Ascending aorta (tissue), 2 donors: ENCODE data around the gene FILIP1L. TPM values are rescaled to one million over a fixed set of nuclear protein-coding genes. Genes with fewer than 3 reads are reported as not detected.

Source experiments
- DNase-seq, 2 donors: peaks; one replicate each; pipeline ENCODE4 v3.0.0-alpha.2; 2019; ENCODE audit warnings: low spot score in 2 of 2
- H3K27ac ChIP-seq, 2 donors: fragments of 200-600 bp; sonication (generic); one replicate each; pipeline ENCODE4 v1.5.1; 2016 to 2017; ENCODE audit warnings: mild to moderate bottlenecking in 1 of 2
- H3K27me3 ChIP-seq: fragments of 200-600 bp; sonication (generic); one replicate; pipeline ENCODE4 v1.5.1; 2017
- H3K36me3 ChIP-seq, 2 donors: fragments of 200-600 bp; sonication (generic); one replicate each; pipeline ENCODE4 v1.5.1; 2016
- H3K4me1 ChIP-seq, 2 donors: fragments of 200-600 bp; sonication (generic); one replicate each; pipeline ENCODE4 v1.5.1; 2016 to 2017; ENCODE audit warnings: mild to moderate bottlenecking in 1 of 2
- H3K4me3 ChIP-seq, 2 donors: fragments of 200-600 bp; sonication (generic); one replicate each; pipeline ENCODE4 v1.5.1; 2016 to 2017; ENCODE audit warnings: mild to moderate bottlenecking in 1 of 2
- H3K9me3 ChIP-seq, 2 donors: fragments of 200-600 bp; sonication (generic); one replicate each; pipeline ENCODE4 v1.5.1; 2016
- CTCF ChIP-seq, 3 experiments: fragments of 200-600 bp in 2 of 3; fragments of 450-650 bp in 1 of 3; sonication (generic) in 2 of 3; IDR thresholded peaks; one replicate each; pipeline ENCODE4 v1.5.1; 2016 to 2019; ENCODE audit warnings: antibody characterized with exemption in 3 of 3, mild to moderate bottlenecking in 1 of 3, moderate library complexity in 1 of 3
- intact Hi-C: fragments of 100-400 bp; cut with DNase I; formaldehyde crosslinking; loops from one replicate; pipeline ENCODE4 v1.15.1; 2023
- total RNA-seq: library from RNA; depleted of rRNA; stranded (reverse); fragments of >200 nt; gene quantifications from one replicate; pipeline ENCODE4 v1.1.0, GENCODE V29; 2016

FILIP1L gene
- total RNA-seq, 1 donor from 2014 or later = 106 TPM

GRCh38 chr3:100024520-100025303, 89.6 kb downstream of the FILIP1L start:
- Histone ChIP-seq H3K36me3 (no peaks in the 10 kb centered on the region), H3K27me3 (no peaks in the 10 kb centered on the region), H3K4me3 (no peak overlapping the region), H3K27ac (peak overlapping the region; percentile 71 to 81), H3K4me1 (peaks cover 9 to 45% of the 10 kb centered on the region in 2 donors), H3K9me3 (no peaks in the 10 kb centered on the region)
- TF ChIP-seq CTCF (IDR thresholded peaks at IDR 0.05) = no peak
- no peak for DNase-seq
- intact Hi-C loops = loop anchor here (5.0 kb wide), 1 partner anchor 62 kb away; no protein-coding TSS in a partner anchor

- H3K36me3 ChIP-seq = no peaks in the 10 kb centered on the region
- H3K27ac ChIP-seq = peak overlapping the region; percentile 71 to 81
- intact Hi-C loops = no loop called here
- no peak overlapping the region for H3K4me3 ChIP-seq
- H3K9me3 ChIP-seq = no peaks in the 10 kb centered on the region
- no peak for DNase-seq
- no peaks in the 10 kb centered on the region for H3K27me3 ChIP-seq
- no peak for TF ChIP-seq CTCF (IDR thresholded peaks at IDR 0.05)
- H3K4me1 ChIP-seq = peaks cover 5 to 44% of the 10 kb centered on the region in 2 donors
Measured at GRCh38 chr3:100023595-100023994, 90.7 kb downstream of the FILIP1L start.

GRCh38 chr3:100023150-100023549, 91.2 kb downstream of the FILIP1L start:
- no peaks in the 10 kb centered on the region for H3K27me3 ChIP-seq
- peak overlapping the region; percentile 71 to 81 for H3K27ac ChIP-seq
- H3K4me1 ChIP-seq = peaks cover 5 to 44% of the 10 kb centered on the region in 2 donors
- H3K36me3 ChIP-seq = no peaks in the 10 kb centered on the region
- H3K4me3 ChIP-seq = no peak overlapping the region
- DNase-seq = no peak
- intact Hi-C loops = no loop called here
- no peak for TF ChIP-seq CTCF (IDR thresholded peaks at IDR 0.05)
- no peaks in the 10 kb centered on the region for H3K9me3 ChIP-seq

DNA sequence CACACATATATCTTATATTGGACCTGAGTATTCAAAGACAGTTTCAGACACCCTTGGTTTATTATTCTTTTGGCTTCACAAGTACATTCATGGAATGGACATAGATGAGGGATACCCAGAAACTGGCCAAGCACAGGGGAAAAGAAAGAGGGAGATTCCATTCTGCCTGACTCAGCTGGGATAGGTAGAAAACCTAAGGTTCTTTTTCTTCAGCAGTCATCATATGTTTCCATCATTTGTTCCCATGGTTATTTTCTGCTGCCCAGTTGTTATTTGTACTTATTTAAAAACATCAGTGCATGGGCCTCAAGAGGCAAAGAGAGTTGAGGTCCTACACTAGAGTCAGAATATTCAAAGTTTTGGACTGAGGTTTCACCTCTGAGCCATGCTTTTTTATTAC, 91.8 kb downstream of the FILIP1L start:
- intact Hi-C loops = no loop called here
- TF ChIP-seq CTCF (IDR thresholded peaks at IDR 0.05) = no peak
- DNase-seq = no peak
- Histone ChIP-seq H3K4me1 (peaks cover 5 to 44% of the 10 kb centered on the region in 2 donors), H3K4me3 (no peak overlapping the region), H3K27me3 (no peaks in the 10 kb centered on the region), H3K27ac (peak overlapping the region; percentile 71 to 81), H3K9me3 (no peaks in the 10 kb centered on the region), H3K36me3 (no peaks in the 10 kb centered on the region)

DNA sequence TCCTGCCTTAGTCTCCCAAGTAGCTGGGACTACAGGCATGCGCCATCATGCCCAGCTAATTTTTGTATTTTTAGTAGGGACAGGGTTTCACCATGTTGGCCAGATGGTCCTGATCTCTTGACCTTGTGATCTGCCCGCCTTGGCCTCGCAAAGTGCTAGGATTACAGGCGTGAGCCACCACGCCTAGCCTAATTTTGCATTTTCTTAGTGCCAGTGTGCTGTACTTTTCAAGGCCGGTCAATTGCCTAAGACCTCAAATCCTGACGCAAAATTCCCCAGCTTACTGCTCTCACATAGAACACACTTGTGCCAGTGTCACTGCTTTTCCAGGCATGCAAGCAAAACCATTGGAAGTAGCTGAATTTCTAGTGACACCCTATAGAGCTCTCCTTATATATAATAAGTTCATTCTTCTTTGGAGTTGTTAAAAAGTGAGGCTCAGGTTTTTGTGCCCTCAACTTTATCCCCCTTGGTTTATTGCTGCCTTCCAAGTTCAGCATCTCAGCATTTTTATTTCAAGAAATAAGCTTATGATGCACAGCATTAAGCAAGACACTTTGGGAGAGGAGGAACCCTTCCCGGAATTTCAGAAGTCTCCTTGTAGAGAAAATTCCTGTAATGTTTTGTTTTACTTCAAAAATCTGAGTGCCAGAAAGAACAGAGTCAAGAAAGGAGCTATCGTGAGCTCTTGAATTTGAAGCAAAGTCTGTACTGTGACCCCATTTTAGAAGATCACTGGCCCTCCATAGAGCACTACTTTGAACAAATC, 93.2 kb downstream of the FILIP1L start:
- peaks cover 5 to 40% of the 10 kb centered on the region in 2 donors for H3K4me1 ChIP-seq
- peak overlapping the region; percentile 71 to 81 for H3K27ac ChIP-seq

More for the DNA sequence above, 93.2 kb downstream of the FILIP1L start:
- no peaks in the 10 kb centered on the region for H3K36me3 ChIP-seq
- no peaks in the 10 kb centered on the region for H3K9me3 ChIP-seq
- H3K4me3 ChIP-seq = no peak overlapping the region
- no peak for DNase-seq
- TF ChIP-seq CTCF (IDR thresholded peaks at IDR 0.05) = no peak
- intact Hi-C loops = no loop called here
- H3K27me3 ChIP-seq = no peaks in the 10 kb centered on the region
